GM12891 (cell line): ENCODE data around the gene FAM227A.

Experiments used
- POLR2A ChIP-seq: IDR thresholded peaks from 2 replicates; pipeline ENCODE4 v1.6.1; 2011; ENCODE audit warnings: low read depth, low read length, control low read depth
- POLR2AphosphoS5 ChIP-seq: IDR thresholded peaks from 2 replicates; pipeline ENCODE4 v1.6.1; 2011; ENCODE audit warnings: low read depth, low read length, control low read depth
- POU2F2 ChIP-seq: IDR thresholded peaks from 2 replicates; pipeline ENCODE4 v1.6.1; 2011; ENCODE audit warnings: low read depth, mild to moderate bottlenecking, control low read depth, low read length, moderate library complexity

DNA sequence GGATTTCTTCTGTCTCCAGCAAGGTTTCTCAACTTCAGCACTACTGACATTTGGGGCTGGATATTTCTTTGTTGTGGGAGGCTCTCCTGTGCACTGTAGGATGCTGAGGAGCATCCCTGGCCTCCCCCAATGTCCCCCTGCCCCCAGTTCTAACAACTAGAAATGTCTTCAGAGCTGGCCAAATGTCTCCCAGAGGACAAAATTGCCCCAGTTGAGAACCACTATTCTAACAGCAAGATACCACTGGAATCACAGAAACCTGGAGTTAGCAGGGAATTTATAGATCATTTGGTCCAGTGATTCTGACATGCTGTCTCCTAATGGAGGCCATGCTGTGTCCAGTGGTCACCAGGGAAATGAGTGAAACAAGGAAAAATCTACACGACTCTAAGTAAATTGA is 54.0 kb downstream of the FAM227A start:
- TF ChIP-seq POU2F2 (no peak), POLR2A (no peak), POLR2AphosphoS5 (no peak)
